GM21786 (cell line): ENCODE results near the gene FCHO2.

Source experiments
- ATAC-seq: cut with Tn5 transposase; IDR thresholded peaks from one replicate; pipeline ENCODE4 v1.9.1; 2021; ENCODE audit not compliant: unreplicated experiment

FCHO2 gene

DNA sequence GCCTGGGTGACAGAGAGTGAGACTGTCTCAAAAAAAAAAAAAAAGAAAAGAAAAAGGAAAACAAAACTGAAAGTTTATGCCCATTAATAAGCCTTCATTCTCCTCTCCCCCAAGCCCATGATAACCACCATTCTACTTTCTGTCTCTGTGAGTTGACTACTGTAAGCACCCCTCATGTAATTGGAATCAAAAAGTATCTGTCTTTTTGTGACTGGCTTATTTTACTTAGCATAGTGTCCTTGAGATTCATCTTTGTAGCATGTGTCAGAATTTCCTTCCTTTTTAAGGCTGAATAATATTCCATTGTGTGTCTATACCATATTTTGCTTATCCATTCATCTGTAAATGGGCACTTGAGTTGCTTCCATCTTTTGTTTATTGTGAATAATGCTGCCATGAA, 150.5 kb downstream of the FCHO2 start:
- ATAC-seq = no peak

DNA sequence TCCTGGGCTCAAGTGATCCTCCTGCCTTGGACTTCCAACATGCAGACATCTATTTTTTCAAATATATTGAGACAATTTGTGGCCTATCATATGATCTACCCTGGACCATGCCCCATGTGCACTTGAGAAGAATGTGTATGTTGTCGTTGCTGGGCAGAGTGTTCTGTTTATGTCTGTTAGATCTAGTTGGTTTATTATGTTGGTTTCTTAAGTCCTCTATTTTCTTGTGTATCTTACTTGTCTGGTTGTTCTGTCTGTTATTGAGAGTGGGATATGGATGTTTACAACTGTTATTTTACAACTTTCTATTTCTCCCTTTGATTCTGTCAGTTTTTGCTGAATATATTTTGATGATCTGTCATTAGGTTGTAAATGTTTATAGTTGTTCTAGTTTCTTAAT, 154.3 kb downstream of the FCHO2 start:
- ATAC-seq = no peak

DNA sequence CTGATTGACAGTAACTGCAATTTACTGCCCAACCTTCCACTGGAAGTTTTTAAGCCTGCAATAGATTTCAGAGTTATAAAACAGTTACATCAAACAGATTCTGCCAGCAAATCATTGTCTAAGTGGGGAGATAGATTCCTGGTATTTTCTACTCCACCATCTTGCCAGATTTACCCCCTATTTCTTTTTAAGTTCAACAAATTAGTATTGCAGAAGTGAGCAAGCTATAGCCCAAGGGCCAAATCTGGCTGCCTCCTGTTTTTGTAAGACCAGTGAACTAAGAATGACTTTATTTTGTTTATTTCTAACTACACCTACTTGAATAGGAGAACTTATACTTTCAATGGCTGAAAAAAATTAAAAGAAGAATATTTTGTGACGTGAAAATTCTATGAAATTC, 155.7 kb downstream of the FCHO2 start:
- no peak for ATAC-seq

DNA sequence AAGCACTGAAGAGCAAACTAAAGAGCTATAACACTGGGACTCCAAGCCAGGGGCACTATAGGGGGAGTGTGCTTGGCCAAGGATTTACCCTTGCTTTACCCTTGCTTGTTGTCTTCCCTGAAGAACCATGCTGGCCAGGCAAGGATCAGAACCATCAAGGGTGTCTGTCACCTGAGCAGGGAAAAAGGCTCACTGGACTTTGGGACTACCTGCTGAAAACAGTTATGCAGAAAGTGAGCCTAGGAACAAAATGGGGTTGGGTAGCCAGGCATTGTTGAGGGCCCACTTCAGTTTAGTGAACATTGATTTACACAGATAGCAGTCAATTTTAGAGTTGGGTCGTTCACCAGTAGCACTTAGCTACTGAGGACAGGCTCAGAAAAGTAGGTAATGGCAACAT, 156.5 kb downstream of the FCHO2 start:
- no peak for ATAC-seq

DNA sequence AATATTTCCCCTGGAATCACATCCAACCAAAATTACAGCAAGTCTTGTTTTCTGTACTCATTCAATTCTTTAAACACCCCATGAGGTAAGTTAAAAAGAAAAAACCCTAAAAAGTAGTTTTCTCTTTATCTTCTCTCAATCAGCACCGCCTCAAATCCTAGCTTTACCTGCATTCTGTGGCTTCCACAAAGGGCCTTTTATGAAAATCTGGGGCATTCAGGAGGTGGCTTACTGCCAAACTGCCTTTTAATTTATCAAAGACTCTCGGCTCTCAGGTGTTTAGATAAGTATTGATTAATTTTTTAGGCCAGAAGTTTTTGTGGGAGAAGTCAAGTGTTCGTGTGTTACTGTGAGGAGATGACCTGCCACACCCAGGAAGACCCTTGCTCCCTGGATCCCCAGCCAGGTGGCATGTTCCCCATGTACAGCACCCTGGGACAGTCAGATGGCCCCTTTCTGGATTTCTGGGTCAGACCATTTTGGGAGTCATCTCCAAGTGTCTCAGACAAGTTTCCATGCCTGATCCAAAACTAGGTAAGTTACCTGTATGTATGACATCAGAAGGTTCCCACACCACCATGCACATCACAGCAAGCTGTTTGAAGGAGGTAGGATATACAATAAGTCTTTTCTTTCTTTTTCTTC, 158.3 kb downstream of the FCHO2 start:
- no peak for ATAC-seq

GRCh38 chr5:73115399-73116051, 159.7 kb downstream of the FCHO2 start:
- no peak for ATAC-seq

- no peak for ATAC-seq
These were observed 160.7 kb downstream of the FCHO2 start for GRCh38 chr5:73116506-73116905.

DNA sequence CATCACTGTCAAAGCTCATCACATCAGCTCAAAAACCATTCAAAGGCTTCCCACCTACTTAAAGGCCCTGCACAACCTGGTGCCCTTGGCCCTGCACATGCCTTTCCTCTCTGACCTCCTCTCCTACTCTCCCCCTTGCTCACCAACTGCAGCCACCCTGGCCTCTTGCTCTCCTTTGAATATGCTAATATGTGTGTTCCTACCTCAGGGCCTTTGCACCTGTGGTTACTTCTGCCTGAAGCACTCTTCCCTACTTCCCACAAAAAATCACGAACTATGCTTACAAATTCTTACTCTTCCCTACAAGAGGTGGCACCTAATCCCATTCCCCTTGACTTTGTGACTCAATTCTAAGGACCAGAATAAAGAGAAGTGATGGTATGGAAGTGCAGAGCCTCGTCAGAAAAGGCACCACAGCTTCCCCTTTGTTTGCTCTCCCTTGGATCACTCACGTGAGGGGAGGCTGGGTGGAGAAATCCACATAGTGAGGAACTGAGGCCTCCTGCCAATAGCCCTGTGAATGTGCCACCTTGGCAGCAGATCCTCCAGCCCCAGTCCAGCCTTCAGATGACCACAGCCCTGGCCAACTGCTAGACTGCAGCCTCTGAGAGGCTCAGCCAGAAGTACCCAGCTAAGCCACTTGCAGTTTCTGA, 161.4 kb downstream of the FCHO2 start:
- no peak for ATAC-seq

GRCh38 chr5:73118391-73118973, 162.6 kb downstream of the FCHO2 start:
- ATAC-seq = no peak

DNA sequence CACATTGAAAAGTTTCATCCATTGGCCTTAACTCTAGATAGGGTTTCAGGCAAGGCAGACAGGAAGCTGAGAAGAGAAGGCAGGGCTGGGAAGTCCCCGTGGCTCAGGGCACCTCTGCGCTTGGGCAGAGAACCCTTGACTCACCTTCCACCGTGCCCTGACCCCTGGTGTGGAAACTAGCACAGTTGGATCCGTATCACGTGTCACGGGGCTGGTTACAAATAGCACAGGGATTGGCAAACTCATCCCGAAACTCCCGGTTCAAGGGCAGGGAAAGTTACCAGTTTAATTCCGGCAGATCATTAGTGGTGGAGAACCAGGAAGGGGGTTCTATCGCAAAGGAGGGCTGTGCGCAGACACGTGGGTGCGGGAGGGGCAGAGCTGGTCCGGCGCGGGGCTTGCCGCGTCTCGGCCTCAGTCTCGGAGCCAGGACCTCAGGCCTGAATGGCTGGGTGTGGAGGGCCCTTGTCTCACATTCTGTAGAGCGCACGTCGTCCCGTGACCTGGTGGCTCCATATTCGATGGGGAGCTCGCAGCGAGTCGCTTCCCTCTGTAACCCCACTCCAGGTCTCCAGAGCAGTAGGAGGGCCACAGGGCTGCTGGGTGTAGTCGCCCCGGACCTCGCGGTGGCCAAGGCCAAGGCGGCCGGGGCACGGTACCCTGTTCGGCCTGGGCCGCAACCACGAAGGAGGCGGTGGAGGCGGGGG, 163.8 kb downstream of the FCHO2 start:
- no peak for ATAC-seq

DNA sequence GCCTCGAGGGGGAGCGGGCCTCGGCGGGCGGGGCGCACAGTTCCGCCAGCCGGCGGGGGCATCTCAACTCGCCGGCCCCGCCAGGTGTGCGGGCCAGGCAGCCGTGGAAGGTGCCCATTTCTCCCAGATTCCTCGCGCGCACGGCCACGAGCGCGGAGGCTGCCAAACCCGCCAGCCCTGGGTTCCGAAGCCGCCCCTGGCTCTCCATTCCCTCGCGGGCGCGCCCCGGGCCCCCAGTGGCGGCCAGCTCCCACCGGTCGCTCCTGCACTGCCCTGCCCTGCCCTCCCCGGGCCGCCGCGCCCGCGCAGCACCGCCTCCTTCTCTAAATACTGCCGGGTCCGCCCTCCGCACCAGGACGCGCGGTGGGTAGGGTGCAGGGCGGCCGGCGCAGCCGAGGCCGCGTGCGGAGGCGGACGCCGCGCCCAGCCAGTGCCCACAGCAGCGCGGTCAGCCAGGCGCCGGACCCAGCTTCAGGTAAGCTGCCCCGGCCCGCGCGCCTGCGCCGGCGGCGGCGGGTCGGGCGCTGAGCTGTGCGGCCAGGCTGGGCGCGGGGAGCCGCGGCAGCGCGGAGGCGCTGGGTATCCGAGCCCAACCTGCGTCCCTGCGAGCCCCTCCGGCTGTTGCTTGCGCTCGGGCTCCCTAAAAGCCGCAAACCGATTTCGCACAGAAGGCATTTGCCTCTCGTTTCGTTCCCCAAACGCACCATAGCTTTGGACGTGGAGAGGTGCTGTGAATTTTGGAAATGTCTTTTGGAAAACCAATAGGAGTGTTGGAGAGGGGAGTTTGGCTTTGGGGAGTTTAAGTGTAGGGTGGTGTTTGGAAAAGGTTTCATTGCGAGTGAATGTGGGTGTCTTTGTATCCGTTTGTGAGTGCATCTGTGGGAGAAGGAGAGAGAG, 164.6 kb downstream of the FCHO2 start, which contains the start of gene TMEM171:
TSS of gene TMEM171 (plus strand) at position 354 of the 897 bp plus-strand sequence. CDS start 2,799 bp downstream, outside the sequence.
- ATAC-seq = no peak

DNA sequence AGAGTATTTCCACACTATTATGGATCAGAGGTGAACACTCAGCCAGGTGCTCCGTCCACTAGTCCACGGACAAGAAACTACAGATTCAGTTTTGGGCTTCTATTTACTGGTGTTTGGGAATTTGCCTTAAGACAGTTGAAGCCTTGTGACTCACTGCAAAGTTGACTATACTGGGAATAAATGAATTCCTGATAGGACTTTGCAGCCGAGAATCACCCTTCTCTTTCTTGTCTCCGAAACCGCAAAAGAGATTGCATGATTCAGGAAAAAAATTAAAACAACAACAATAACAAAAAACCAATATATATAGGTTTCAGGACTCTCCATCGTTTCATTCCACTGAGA, 165.2 kb downstream of the FCHO2 start:
- ATAC-seq = no peak

DNA sequence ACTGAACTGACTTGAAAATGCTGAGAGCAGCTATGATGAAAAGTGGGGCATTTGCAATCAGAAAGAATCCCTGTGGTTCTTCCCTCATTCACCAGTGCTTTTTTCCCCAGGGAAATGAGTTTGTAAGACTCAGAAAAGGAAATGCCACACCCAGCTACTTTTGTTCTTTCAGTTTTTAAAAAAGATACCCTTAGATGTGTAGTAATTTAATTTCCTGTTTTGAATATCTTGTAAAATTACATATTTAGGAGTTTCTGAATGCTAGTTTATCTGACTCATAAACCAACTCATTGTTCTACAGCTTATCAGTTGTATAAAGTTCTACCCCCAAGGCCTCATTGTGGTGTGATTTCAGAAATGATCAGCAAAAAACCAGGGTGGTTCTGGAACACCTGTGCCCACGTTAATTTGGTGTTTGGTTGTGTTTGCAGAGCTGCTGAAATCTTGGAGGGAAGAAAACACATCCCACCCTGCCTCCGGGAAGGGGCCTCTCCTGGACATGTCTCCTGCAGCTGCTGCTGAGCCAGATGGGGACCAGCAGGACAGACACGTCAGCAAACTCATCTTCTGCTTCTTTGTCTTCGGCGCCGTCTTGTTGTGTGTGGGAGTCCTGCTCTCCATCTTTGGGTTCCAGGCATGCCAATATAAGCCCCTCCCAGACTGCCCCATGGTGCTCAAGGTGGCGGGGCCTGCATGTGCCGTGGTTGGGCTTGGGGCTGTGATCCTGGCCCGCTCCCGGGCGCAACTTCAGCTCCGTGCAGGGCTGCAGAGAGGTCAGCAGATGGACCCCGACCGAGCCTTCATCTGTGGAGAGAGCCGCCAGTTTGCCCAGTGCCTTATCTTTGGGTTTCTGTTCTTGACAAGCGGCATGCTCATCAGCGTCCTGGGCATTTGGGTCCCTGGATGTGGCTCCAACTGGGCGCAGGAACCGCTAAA, 167.3 kb downstream of the FCHO2 start:
- ATAC-seq = no peak

GRCh38 chr5:73125289-73125688, 169.4 kb downstream of the FCHO2 start:
- ATAC-seq = no peak

DNA sequence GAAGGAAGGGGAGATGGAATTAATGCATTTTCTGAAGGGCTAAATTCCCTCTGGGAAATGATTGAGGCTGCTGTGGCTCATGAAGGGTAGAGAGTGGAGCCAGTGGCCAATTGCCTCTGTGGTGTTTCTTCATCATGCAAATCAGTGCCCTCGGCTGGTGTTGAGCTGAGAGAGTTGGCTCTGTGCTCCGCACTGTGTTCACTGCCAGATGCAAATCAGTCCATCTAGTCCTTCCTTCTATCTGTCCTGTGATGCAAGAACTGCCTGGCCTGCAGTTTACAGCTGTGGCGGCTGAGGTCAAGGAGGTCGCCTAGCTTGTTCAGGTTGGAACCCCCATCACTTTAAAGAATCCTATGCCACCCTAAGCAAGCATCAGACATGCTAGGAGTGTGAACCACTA, 170.5 kb downstream of the FCHO2 start:
- no peak for ATAC-seq

GRCh38 chr5:73126957-73127356, 171.1 kb downstream of the FCHO2 start:
- ATAC-seq = no peak

- ATAC-seq = no peak
These were observed 173.3 kb downstream of the FCHO2 start for GRCh38 chr5:73129143-73129542.

- no peak for ATAC-seq
These were observed 175.0 kb downstream of the FCHO2 start for GRCh38 chr5:73130811-73131210.

- ATAC-seq = no peak
These were observed 176.0 kb downstream of the FCHO2 start for GRCh38 chr5:73131711-73132425.
